ENCODE measurements around the gene EDNRB.
"Not testable (repeated sequence)": the region's sequence is repeated elsewhere in the genome, so short reads cannot be mapped to it uniquely, and the experiment has no call there.

The EDNRB gene

GRCh38 chr13:77896977-77897376, 21.7 kb downstream of the EDNRB start:
- DNase-seq (ENCODE audit: low read depth in 2 of 2): no peak

- DNase-seq (ENCODE audit: low read depth in 2 of 2): no peak
Observed at GRCh38 chr13:77896536-77896935, 22.1 kb downstream of the EDNRB start.

GRCh38 chr13:77894743-77895142, 23.9 kb downstream of the EDNRB start:
- DNase-seq (ENCODE audit: low read depth in 2 of 2): no peak

GRCh38 chr13:77893066-77893465, 25.6 kb downstream of the EDNRB start:
- no peak for DNase-seq (ENCODE audit: low read depth in 2 of 2)

GRCh38 chr13:77892491-77892890, 26.1 kb downstream of the EDNRB start:
- no peak for DNase-seq (ENCODE audit: low read depth in 2 of 2)

- DNase-seq (ENCODE audit: low read depth in 2 of 2): no peak
Observed at GRCh38 chr13:77891486-77891885, 27.1 kb downstream of the EDNRB start.

- no peak for DNase-seq (ENCODE audit: low read depth in 2 of 2)
Observed at GRCh38 chr13:77891041-77891440, 27.6 kb downstream of the EDNRB start.

GRCh38 chr13:77883328-77883727, 35.3 kb downstream of the EDNRB start:
- DNase-seq (ENCODE audit: low read depth in 2 of 2): no peak

GRCh38 chr13:77878190-77878589, 40.4 kb downstream of the EDNRB start:
- DNase-seq (ENCODE audit: low read depth in 2 of 2): no peak

- DNase-seq (ENCODE audit: low read depth in 2 of 2): no peak
Observed at GRCh38 chr13:77876176-77876575, 42.5 kb downstream of the EDNRB start.

- DNase-seq (ENCODE audit: low read depth in 2 of 2): no peak
Observed at GRCh38 chr13:77874406-77874805, 44.2 kb downstream of the EDNRB start.

- DNase-seq (ENCODE audit: low read depth in 2 of 2): no peak
Observed at GRCh38 chr13:77872995-77873394, 45.6 kb downstream of the EDNRB start.

GRCh38 chr13:77871596-77871995, 47.0 kb downstream of the EDNRB start:
- DNase-seq (ENCODE audit: low read depth in 2 of 2): no peak

GRCh38 chr13:77868717-77869116, 49.9 kb downstream of the EDNRB start:
- DNase-seq (ENCODE audit: low read depth in 2 of 2): no peak

- DNase-seq (ENCODE audit: low read depth in 2 of 2): no peak
Observed at GRCh38 chr13:77866971-77867370, 51.7 kb downstream of the EDNRB start.

GRCh38 chr13:77865622-77866021, 53.0 kb downstream of the EDNRB start:
- no peak for DNase-seq (ENCODE audit: low read depth in 2 of 2)

- DNase-seq (ENCODE audit: low read depth in 2 of 2): no peak
Observed at GRCh38 chr13:77863144-77863543, 55.5 kb downstream of the EDNRB start.

- no peak for DNase-seq (ENCODE audit: low read depth in 2 of 2)
Observed at GRCh38 chr13:77861741-77862140, 56.9 kb downstream of the EDNRB start.

- no peak for DNase-seq (ENCODE audit: low read depth in 2 of 2)
Observed at GRCh38 chr13:77860507-77860981, 58.1 kb downstream of the EDNRB start.

- no peak for DNase-seq (ENCODE audit: low read depth in 2 of 2)
Observed at GRCh38 chr13:77859450-77859849, 59.2 kb downstream of the EDNRB start.

GRCh38 chr13:77857531-77858209, 61.0 kb downstream of the EDNRB start:
- DNase-seq (ENCODE audit: low read depth in 2 of 2): no peak

- no peak for DNase-seq (ENCODE audit: low read depth in 2 of 2)
Observed at GRCh38 chr13:77853703-77854102, 64.9 kb downstream of the EDNRB start.

- not testable (repeated sequence) for DNase-seq (ENCODE audit: low read depth in 2 of 2)
Observed at GRCh38 chr13:77848050-77848449, 70.6 kb downstream of the EDNRB start.

GRCh38 chr13:77846173-77846572, 72.5 kb downstream of the EDNRB start:
- no peak for DNase-seq (ENCODE audit: low read depth in 2 of 2)
